Activated naive CD4-positive, alpha-beta T cell treated with anti-CD3 and anti-CD28 coated beads, Interleukin-2, amount 10 ng/mL, durations not matched to agents 7 days and 5 days (primary cell): ENCODE measurements around the gene NHERF2.

Source experiments
- CTCF ChIA-PET: fragments of 350-600 bp; sonication (Branson Sonifier 250); formaldehyde crosslinking; loops from one replicate; lab custom pipeline; 2021; ENCODE audit warnings: antibody characterized with exemption; lab: Charles Lee
- DNase-seq: peaks from one replicate; pipeline ENCODE4 v3.0.0-alpha.2; 2020
- H3K27ac Mint-ChIP-seq: one replicate; pipeline ENCODE4 v1.8.0; 2021; ENCODE audit warnings: mild to moderate bottlenecking, moderate library complexity, mixed read lengths
- H3K27me3 Mint-ChIP-seq: one replicate; pipeline ENCODE4 v1.8.0; 2021; ENCODE audit warnings: mild to moderate bottlenecking, mixed read lengths
- H3K36me3 Mint-ChIP-seq: one replicate; pipeline ENCODE4 v1.8.0; 2021; ENCODE audit warnings: mixed read lengths
- H3K4me1 Mint-ChIP-seq: one replicate; pipeline ENCODE4 v1.8.0; 2021; ENCODE audit warnings: mixed read lengths
- H3K4me3 Mint-ChIP-seq: one replicate; pipeline ENCODE4 v1.8.0; 2021; ENCODE audit warnings: mild to moderate bottlenecking, moderate library complexity, mixed read lengths
- H3K9me3 Mint-ChIP-seq: one replicate; pipeline ENCODE4 v1.8.0; 2021; ENCODE audit warnings: mixed read lengths

NHERF2 gene

GRCh38 chr16:2082171-2082982, 55.7 kb downstream of the NHERF2 start:
- H3K4me3 Mint-ChIP-seq = no peak overlapping the region
- peaks cover 4% of the 10 kb centered on the region for H3K36me3 Mint-ChIP-seq
- CTCF ChIA-PET = no interaction called here
- H3K27ac Mint-ChIP-seq = no peak overlapping the region
- H3K9me3 Mint-ChIP-seq = no peaks in the 10 kb centered on the region
- H3K27me3 Mint-ChIP-seq = no peaks in the 10 kb centered on the region
- DNase-seq = no peak
- no peaks in the 10 kb centered on the region for H3K4me1 Mint-ChIP-seq

- Mint-ChIP-seq H3K27me3 (no peaks in the 10 kb centered on the region), H3K4me3 (no peak overlapping the region), H3K27ac (no peak overlapping the region)
These were observed 56.3 kb downstream of the NHERF2 start for GRCh38 chr16:2082983-2083364.

DNA sequence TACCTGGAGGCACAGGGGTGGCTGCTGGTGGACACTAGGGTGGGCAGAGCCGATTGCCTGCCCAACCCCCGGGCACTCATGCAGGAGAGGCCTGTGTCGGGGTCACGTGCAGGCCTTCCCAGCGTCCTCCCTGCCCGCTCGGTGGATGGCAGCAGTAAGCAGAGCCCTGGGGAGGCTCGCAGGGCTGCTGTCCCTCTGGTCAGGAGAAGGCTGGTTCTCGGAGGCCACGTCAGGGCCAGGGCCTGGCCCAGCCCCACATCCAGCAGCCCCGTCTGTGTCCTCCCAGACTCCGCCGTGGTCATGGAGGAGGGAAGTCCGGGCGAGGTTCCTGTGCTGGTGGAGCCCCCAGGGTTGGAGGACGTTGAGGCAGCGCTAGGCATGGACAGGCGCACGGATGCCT, 56.7 kb downstream of the NHERF2 start:
- no peaks in the 10 kb centered on the region for H3K27me3 Mint-ChIP-seq
- DNase-seq = no peak
- no peak overlapping the region for H3K27ac Mint-ChIP-seq
- no peaks in the 10 kb centered on the region for H3K9me3 Mint-ChIP-seq
- no peak overlapping the region for H3K4me3 Mint-ChIP-seq
- H3K36me3 Mint-ChIP-seq = peaks cover 7% of the 10 kb centered on the region
- no peaks in the 10 kb centered on the region for H3K4me1 Mint-ChIP-seq
- CTCF ChIA-PET = no interaction called here

More at GRCh38 chr16:2082983-2083364, 56.3 kb downstream of the NHERF2 start:
- CTCF ChIA-PET = no interaction called here
- Mint-ChIP-seq H3K4me1 (no peaks in the 10 kb centered on the region), H3K36me3 (peaks cover 7% of the 10 kb centered on the region), H3K9me3 (no peaks in the 10 kb centered on the region)
- DNase-seq = no peak

DNA sequence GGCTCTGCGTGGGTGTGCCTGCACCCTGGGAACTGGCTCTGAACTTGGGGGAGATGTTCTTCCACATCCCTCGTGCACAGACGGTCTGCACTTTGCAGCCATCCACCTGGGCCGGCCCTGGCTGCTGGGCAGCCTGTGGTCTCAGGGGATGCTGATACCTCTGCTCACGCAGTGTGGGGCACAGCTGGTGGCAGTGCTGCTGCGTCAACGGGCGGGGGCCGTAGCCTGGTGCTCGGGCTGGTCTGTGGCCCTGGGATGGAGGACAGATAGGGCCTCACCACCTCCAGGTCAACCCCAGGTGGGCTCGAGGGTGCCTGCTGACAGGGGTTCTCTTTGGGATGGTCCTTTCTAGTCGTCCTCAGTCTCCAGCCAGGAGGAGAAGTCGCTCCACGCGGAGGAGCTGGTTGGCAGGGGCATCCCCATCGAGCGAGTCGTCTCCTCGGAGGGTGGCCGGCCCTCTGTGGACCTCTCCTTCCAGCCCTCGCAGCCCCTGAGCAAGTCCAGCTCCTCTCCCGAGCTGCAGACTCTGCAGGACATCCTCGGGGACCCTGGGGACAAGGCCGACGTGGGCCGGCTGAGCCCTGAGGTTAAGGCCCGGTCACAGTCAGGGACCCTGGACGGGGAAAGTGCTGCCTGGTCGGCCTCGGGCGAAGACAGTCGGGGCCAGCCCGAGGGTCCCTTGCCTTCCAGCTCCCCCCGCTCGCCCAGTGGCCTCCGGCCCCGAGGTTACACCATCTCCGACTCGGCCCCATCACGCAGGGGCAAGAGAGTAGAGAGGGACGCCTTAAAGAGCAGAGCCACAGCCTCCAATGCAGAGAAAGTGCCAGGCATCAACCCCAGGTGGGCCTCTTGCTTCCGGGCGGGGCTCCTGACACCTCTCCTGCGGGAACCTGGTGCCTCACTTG, 57.4 kb downstream of the NHERF2 start:
- DNase-seq = no peak
- Mint-ChIP-seq H3K27ac (no peak overlapping the region), H3K4me3 (no peak overlapping the region), H3K27me3 (no peaks in the 10 kb centered on the region), H3K9me3 (no peaks in the 10 kb centered on the region), H3K4me1 (no peaks in the 10 kb centered on the region), H3K36me3 (peaks cover 7% of the 10 kb centered on the region)
- CTCF ChIA-PET = no interaction called here

GRCh38 chr16:2084895-2085625, 58.4 kb downstream of the NHERF2 start:
- no peaks in the 10 kb centered on the region for H3K9me3 Mint-ChIP-seq
- H3K27me3 Mint-ChIP-seq = no peaks in the 10 kb centered on the region
- DNase-seq = no peak
- H3K4me3 Mint-ChIP-seq = no peak overlapping the region
- peaks cover 7% of the 10 kb centered on the region for H3K36me3 Mint-ChIP-seq
- no peaks in the 10 kb centered on the region for H3K4me1 Mint-ChIP-seq
- no peak overlapping the region for H3K27ac Mint-ChIP-seq
- CTCF ChIA-PET = no interaction called here

- Mint-ChIP-seq H3K4me1 (no peaks in the 10 kb centered on the region), H3K36me3 (peaks cover 9% of the 10 kb centered on the region), H3K27me3 (no peaks in the 10 kb centered on the region), H3K9me3 (no peaks in the 10 kb centered on the region), H3K27ac (no peak overlapping the region), H3K4me3 (no peak overlapping the region)
- CTCF ChIA-PET = interaction anchor here (0.8 kb wide), 1 partner anchor 69 kb away, joined by 3 read pairs; no protein-coding TSS in a partner anchor
- no peak for DNase-seq
These were observed 59.0 kb downstream of the NHERF2 start for GRCh38 chr16:2085669-2086068.

- Mint-ChIP-seq H3K4me1 (no peaks in the 10 kb centered on the region), H3K36me3 (peaks cover 9% of the 10 kb centered on the region), H3K27me3 (no peaks in the 10 kb centered on the region), H3K9me3 (no peaks in the 10 kb centered on the region), H3K4me3 (no peak overlapping the region), H3K27ac (no peak overlapping the region)
- CTCF ChIA-PET = interaction anchor here (0.8 kb wide), 1 partner anchor 70 kb away, joined by 3 read pairs; no protein-coding TSS in a partner anchor
- DNase-seq = no peak
These were observed 59.5 kb downstream of the NHERF2 start for GRCh38 chr16:2086106-2086742.

GRCh38 chr16:2086812-2087747, 60.4 kb downstream of the NHERF2 start:
- DNase-seq = no peak
- no peaks in the 10 kb centered on the region for H3K27me3 Mint-ChIP-seq
- no peaks in the 10 kb centered on the region for H3K4me1 Mint-ChIP-seq
- CTCF ChIA-PET = no interaction called here
- no peaks in the 10 kb centered on the region for H3K9me3 Mint-ChIP-seq
- peaks cover 9% of the 10 kb centered on the region for H3K36me3 Mint-ChIP-seq
- H3K4me3 Mint-ChIP-seq = no peak overlapping the region
- no peak overlapping the region for H3K27ac Mint-ChIP-seq

- Mint-ChIP-seq H3K4me1 (no peaks in the 10 kb centered on the region), H3K9me3 (no peaks in the 10 kb centered on the region), H3K4me3 (no peak overlapping the region), H3K27me3 (no peaks in the 10 kb centered on the region), H3K36me3 (peaks cover 5% of the 10 kb centered on the region), H3K27ac (no peak overlapping the region)
- CTCF ChIA-PET = no interaction called here
- DNase-seq = no peak
These were observed 61.3 kb downstream of the NHERF2 start for GRCh38 chr16:2087748-2088631.
